K562 (cell line): ENCODE measurements around the gene RRAD. TPM values are rescaled to one million over a fixed set of nuclear protein-coding genes. Genes with fewer than 3 reads are reported as not detected.

Experiments used
- ATAC-seq: fragments of 200-7000 bp; cut with Tn5 transposase; 3 replicates; pipeline ENCODE4 v1.9.1; 2020; ENCODE audit warnings: moderate library complexity
- BruUV-seq: library from RNA; stranded (reverse); fragments of 400-500 nt; replicated peaks from 2 replicates; lab custom pipeline; 2021; lab: Mats Ljungman, UMichigan
- CTCF ChIA-PET: fragments of 300-600 bp; formaldehyde crosslinking; extraction: SDS; loops from one replicate; lab custom pipeline; 2021; ENCODE audit warnings: low intra/inter-chr PET ratio; lab: Yijun Ruan, JAX
- POLR2A ChIA-PET: fragments of 300-600, 350-650 bp; sonication (Branson Sonifier 250); formaldehyde crosslinking; extraction: SDS; loops from one replicate; lab custom pipeline; 2021; ENCODE audit warnings: antibody characterized with exemption, inconsistent platforms; lab: Yijun Ruan, JAX
- DNase-seq, 4 experiments: peaks; one replicate each; pipeline versions ENCODE4 v3.0.0 to v3.0.0-alpha.2; 2011 to 2018; ENCODE audit warnings: low spot score in 3 of 4, mixed read lengths in 3 of 4; ENCODE audit errors: extremely low read depth in 1 of 4
- FAIRE-seq: peaks from 2 replicates; lab custom pipeline; 2011; peaks lifted over from hg19 to GRCh38; lab: Jason Lieb, UNC
- H2AFZ ChIP-seq: 2 replicates; pipeline ENCODE4 v1.6.0; 2011; ENCODE audit warnings: low read depth, low read length, control low read depth, inconsistent platforms
- H3K27ac ChIP-seq: fragments of 200-600 bp; 3 replicates; pipeline ENCODE4 v1.8.0; 2011; ENCODE audit warnings: low read depth, mild to moderate bottlenecking, control low read depth, inconsistent platforms, low read length, moderate library complexity, mixed read lengths; ENCODE audit errors: extremely low read depth
- H3K27me3 ChIP-seq, 2 experiments: fragments of 300-600 bp in 1 of 2; 2 replicates in 1 of 2; 3 replicates in 1 of 2; pipeline versions ENCODE4 v1.6.0 to v1.8.0; 2011; ENCODE audit warnings: inconsistent platforms in 2 of 2, low read length in 2 of 2, mild to moderate bottlenecking in 1 of 2, mixed read lengths in 1 of 2, moderate library complexity in 1 of 2; ENCODE audit not compliant: control insufficient read depth in 2 of 2, insufficient read depth in 2 of 2
- H3K36me3 ChIP-seq: fragments of 300-600 bp; 3 replicates; pipeline ENCODE4 v1.8.0; 2011; ENCODE audit warnings: mild to moderate bottlenecking, low read length, inconsistent platforms; ENCODE audit not compliant: control insufficient read depth, insufficient read depth
- H3K4me1 ChIP-seq, 2 experiments: fragments of 200-600 bp in 1 of 2; replicated peaks in 1 of 2; 2 replicates in 1 of 2; 3 replicates in 1 of 2; pipeline versions ENCODE4 v1.5.1 to v1.8.0; 2011; ENCODE audit warnings: inconsistent platforms in 2 of 2, low read length in 2 of 2, mild to moderate bottlenecking in 1 of 2, mixed read lengths in 1 of 2, moderate library complexity in 1 of 2; ENCODE audit not compliant: control insufficient read depth in 2 of 2, insufficient read depth in 2 of 2
- H3K4me2 ChIP-seq: 2 replicates; pipeline ENCODE4 v1.6.1; 2011; ENCODE audit warnings: low read length, control low read depth, inconsistent platforms, mixed read lengths; ENCODE audit not compliant: insufficient read depth
- H3K4me3 ChIP-seq: fragments of 200-600 bp; sonication (generic), shearing (Covaris generic); 2 replicates; pipeline ENCODE4 v1.5.1; 2016; ENCODE audit warnings: control low read depth, inconsistent platforms
- H3K79me2 ChIP-seq: fragments of 200-600 bp; 3 replicates; pipeline ENCODE4 v1.8.0; 2011; ENCODE audit warnings: low read length, inconsistent platforms; ENCODE audit not compliant: control insufficient read depth, insufficient read depth
- H3K9ac ChIP-seq, 2 experiments: 2 replicates each; pipeline versions ENCODE4 v1.6.0 to v1.6.1; 2011; ENCODE audit warnings: low read depth in 2 of 2, low read length in 2 of 2, control low read depth in 1 of 2, inconsistent platforms in 1 of 2, mild to moderate bottlenecking in 1 of 2, mixed read lengths in 1 of 2; ENCODE audit not compliant: insufficient read depth in 1 of 2
- H3K9me1 ChIP-seq: one replicate; pipeline ENCODE4 v1.6.0; 2011; ENCODE audit warnings: inconsistent platforms, mild to moderate bottlenecking, low read length, moderate library complexity; ENCODE audit not compliant: control insufficient read depth, insufficient read depth
- H3K9me3 ChIP-seq: replicated peaks from 2 replicates; pipeline ENCODE4 v1.5.1; 2011; ENCODE audit warnings: low read depth, low read length, inconsistent platforms; ENCODE audit not compliant: control insufficient read depth, insufficient read depth
- H4K20me1 ChIP-seq: replicated peaks from 2 replicates; pipeline ENCODE4 v1.6.1; 2011; ENCODE audit warnings: low read length, inconsistent platforms, mixed read lengths; ENCODE audit not compliant: control insufficient read depth, insufficient read depth
- BCOR ChIP-seq: fragments of 450-650 bp; IDR thresholded peaks from 2 replicates; pipeline ENCODE4 v1.6.1; 2016
- CHD1 ChIP-seq: fragments of 200-600 bp; sonication (generic); IDR thresholded peaks from one replicate; pipeline ENCODE4 v1.6.1; 2012; ENCODE audit warnings: mild to moderate bottlenecking, moderate library complexity, low read length, inconsistent platforms
- ELF1 ChIP-seq: fragments of 200-800 bp; sonication (Bioruptor generic); IDR thresholded peaks from 2 replicates; pipeline ENCODE4 v1.6.1; 2016; ENCODE audit warnings: missing genetic modification characterization, missing compliant biosample characterization
- ETV6 ChIP-seq, 3 experiments: fragments of 150-350 bp in 1 of 3; sonication (generic) in 1 of 3; formaldehyde crosslinking in 1 of 3; IDR thresholded peaks; 2 replicates each; pipeline versions ENCODE4 v1.6.1 to v1.8.0; 2014 to 2022; ENCODE audit warnings: borderline replicate concordance in 2 of 3, low read depth in 2 of 3, antibody characterized with exemption in 1 of 3, low read length in 1 of 3, mild to moderate bottlenecking in 1 of 3, missing genetic modification reagents in 1 of 3
- FOXM1 ChIP-seq, 2 experiments: fragments of 450-650 bp in 1 of 2; sonication (generic) in 1 of 2; formaldehyde crosslinking in 1 of 2; IDR thresholded peaks; 2 replicates each; pipeline versions ENCODE4 v1.6.1 to v1.9.0; 2017 to 2022; ENCODE audit warnings: low read depth in 2 of 2, mild to moderate bottlenecking in 2 of 2, missing genetic modification reagents in 1 of 2, moderate library complexity in 1 of 2
- HCFC1 ChIP-seq: IDR thresholded peaks from 2 replicates; pipeline ENCODE4 v1.6.1; 2012; ENCODE audit warnings: low read depth, low read length, improper control_type of control experiment
- KDM1A ChIP-seq, 2 experiments: fragments of 450-650 bp; IDR thresholded peaks; 2 replicates each; pipeline ENCODE4 v1.6.1; 2016; ENCODE audit warnings: mild to moderate bottlenecking in 2 of 2
- NCOA4 ChIP-seq: fragments of 450-650 bp; IDR thresholded peaks from 2 replicates; pipeline ENCODE4 v1.6.1; 2018; ENCODE audit warnings: mild to moderate bottlenecking; ENCODE audit not compliant: partially characterized antibody
- PRPF4 ChIP-seq: fragments of 200-400 bp; formaldehyde crosslinking; IDR thresholded peaks from one replicate; pipeline ENCODE4 v1.6.1; 2017; ENCODE audit warnings: low read length, low read depth, mild to moderate bottlenecking; ENCODE audit not compliant: insufficient read depth, poor library complexity, severe bottlenecking
- RBM25 ChIP-seq: fragments of 200-400 bp; formaldehyde crosslinking; IDR thresholded peaks from 2 replicates; pipeline ENCODE4 v1.6.1; 2018; ENCODE audit warnings: low read length, low read depth, moderate library complexity; ENCODE audit not compliant: severe bottlenecking
- SMARCA5 ChIP-seq: fragments of 450-650 bp; IDR thresholded peaks from 2 replicates; pipeline ENCODE4 v1.6.1; 2016
- SUPT5H ChIP-seq: fragments of 450-650 bp; IDR thresholded peaks from 2 replicates; pipeline ENCODE4 v1.6.1; 2016
- ZNF224 ChIP-seq: sonication (generic); formaldehyde crosslinking; IDR thresholded peaks from 2 replicates; pipeline ENCODE4 v1.8.0; 2022; ENCODE audit warnings: mild to moderate bottlenecking, missing genetic modification reagents
- ZNF347 ChIP-seq: fragments of 450-650 bp; formaldehyde crosslinking; IDR thresholded peaks from 2 replicates; pipeline ENCODE4 v1.4.0; 2020; ENCODE audit warnings: low read depth, mild to moderate bottlenecking, moderate library complexity
- WGBS: fragments of 100-300 bp; shearing (Covaris generic); methylation state at CpG from one replicate; pipeline ENCODE4 v1.1.6; 2016; ENCODE audit warnings: low coverage, mixed read lengths; ENCODE audit not compliant: insufficient coverage; ENCODE audit errors: missing lambda C conversion rate; 5-methylcytosine and 5-hydroxymethylcytosine counted together
- in situ Hi-C: fragments of 300-500 bp; cut with MboI; formaldehyde crosslinking; loops from 4 replicates; pipeline ENCODE4 v1.15.0; 2018; ENCODE audit warnings: inconsistent platforms, mixed read lengths
- intact Hi-C: fragments of 100-400 bp; cut with micrococcal nuclease; formaldehyde crosslinking; loops from 2 replicates; pipeline ENCODE4 v1.14.2; 2022
- polyA plus RNA-seq, 8 experiments: library from polyadenylated mRNA; depleted of rRNA in 4 of 8; stranded (reverse) in 5 of 8; unstranded in 3 of 8; fragments of >200 nt; fragmentation: Nextera tagmentation in 2 of 8; fragmentation: Illumina TruSeq in 1 of 8; extraction: Ambion mirVana in 2 of 8; extraction: Trizol in 1 of 8; gene quantifications; 2 replicates each; pipeline versions ENCODE4 v1.2.1 to v1.2.3, GENCODE V29; 2011 to 2014; ENCODE audit warnings: inconsistent platforms in 1 of 8, missing spikeins in 1 of 8
- total RNA-seq, 7 experiments: library from RNA; depleted of rRNA in 6 of 7; stranded (reverse); fragments of >200 nt in 6 of 7; fragmentation: Illumina TruSeq in 2 of 7; extraction: Trizol in 2 of 7; gene quantifications; 2 replicates each; pipeline versions ENCODE4 v1.2.1 to v1.2.3, GENCODE V29; 2011 to 2021; ENCODE audit warnings: low replicate concordance in 1 of 7

The RRAD gene
- total and polyA plus RNA-seq, 9 of the 15 experiments (the other 6 are each of a cell fraction or from before 2014, with no cell fraction given): 0.09 to 0.20 (median 0.13) TPM; not detected in 5

DNA sequence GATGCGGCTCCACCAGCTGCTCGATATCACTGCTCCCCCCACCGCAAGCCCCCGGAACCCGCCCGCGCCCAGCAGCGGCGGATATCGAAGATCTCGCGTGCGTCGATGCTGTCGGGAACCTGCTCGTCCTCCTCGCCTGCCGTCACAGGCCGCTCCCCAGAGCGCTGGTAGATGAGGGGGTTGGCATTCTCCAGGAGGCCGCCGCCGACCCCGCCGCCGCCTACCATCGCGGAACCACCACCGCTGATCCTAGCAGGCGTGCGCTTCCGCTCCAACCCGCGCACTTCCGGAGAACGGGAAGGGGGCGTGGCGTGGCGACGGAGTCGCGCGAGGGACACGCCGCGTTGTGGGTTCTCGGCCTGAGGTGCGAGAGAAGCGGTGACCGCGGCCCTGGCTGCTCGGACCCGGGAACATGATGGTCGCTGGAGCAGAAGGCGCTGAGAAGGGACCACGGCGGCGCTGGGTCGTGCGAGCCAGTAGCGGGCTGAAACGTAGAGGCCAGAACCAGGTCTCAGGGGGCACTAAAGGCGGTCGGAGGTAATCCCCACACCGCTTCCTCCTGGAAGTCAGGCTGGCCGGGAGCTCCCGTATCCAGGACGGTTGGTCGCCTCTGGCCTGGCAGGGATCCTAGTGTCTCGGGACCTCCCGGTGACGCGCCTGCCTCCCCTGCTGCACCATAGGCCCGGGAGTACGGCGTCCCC is 9.0 kb upstream of the RRAD start, which contains the start of gene CIAO2B (continued):
- TF ChIP-seq ELF1: peak; percentile 96

DNA sequence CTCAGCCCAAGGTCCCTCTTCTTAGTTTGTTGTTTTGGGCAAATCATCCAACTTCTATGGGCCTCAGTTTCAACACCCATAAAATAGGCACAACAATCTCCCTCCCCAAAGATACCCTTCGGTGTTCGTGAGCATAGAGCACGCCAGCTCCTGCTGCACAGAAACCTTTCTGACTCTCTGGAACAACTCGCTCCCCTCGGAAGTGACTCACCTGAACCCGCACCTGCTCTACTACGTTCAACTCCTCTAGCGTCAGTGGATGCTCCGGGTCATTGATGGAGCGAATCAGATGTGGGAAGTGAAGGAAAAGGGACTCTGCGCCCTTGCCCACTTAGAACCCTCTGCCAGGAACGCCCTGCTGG is 8.4 kb upstream of the RRAD start:
- DNase-seq (peak in 1 of 4 experiments; percentile 37), ATAC-seq (peak; percentile 1; the same call in 2 of the 3 replicates), FAIRE-seq (peak; percentile 59)
- Histone ChIP-seq H3K9me3 (no peaks in the 10 kb centered on the region), H3K9ac (peak overlapping the region; percentile 98 to 100), H3K36me3 (peaks cover 43% of the 10 kb centered on the region; the same call in 2 of the 3 replicates), H3K27me3 (no peaks in the 10 kb centered on the region), H3K4me1 (peaks cover 21 to 47% of the 10 kb centered on the region in 2 experiments), H3K9me1 (peaks cover 4% of the 10 kb centered on the region), H2AFZ (peak overlapping the region; percentile 98), H3K79me2 (peaks cover 49% of the 10 kb centered on the region), H4K20me1 (peaks cover 10% of the 10 kb centered on the region; the same call in 1 of the 2 replicates), H3K27ac (peak overlapping the region; percentile 90), H3K4me3 (peak overlapping the region; percentile 99), H3K4me2 (peak overlapping the region; percentile 100)
- POLR2A ChIA-PET: interaction anchor here (0.8 to 2.8 kb wide), 5 partner anchors 12 to 59 kb away, joined by 3 to 11 read pairs (median 3); partner anchors contain the start of gene CES3
- CTCF ChIA-PET: no interaction called here
- TF ChIP-seq SMARCA5: peak; percentile 64; the same call in 1 of the 2 replicates
- TF ChIP-seq HCFC1: 0 out of 2 replicates have a peak, but pooled peaks have one; percentile 19
- no peak for TF ChIP-seq ETV6 (IDR thresholded peaks at IDR 0.05; ENCODE audit: borderline replicate concordance in 1 of 2, low read depth in 2 of 2, low read length in 1 of 2)
- TF ChIP-seq ETV6 (CRISPR knock-in tag; IDR thresholded peaks at IDR 0.05; ENCODE audit: borderline replicate concordance): peak; percentile 62; the same call in 1 of the 2 replicates
- TF ChIP-seq ZNF224 (CRISPR knock-in tag): no peak
- peak in 1 of 2 experiments; percentile 78; a peak in 3 of 4 replicates for TF ChIP-seq KDM1A (IDR thresholded peaks at IDR 0.05)
- TF ChIP-seq RBM25: peak; percentile 89
- no peak for TF ChIP-seq SUPT5H
- no peak for TF ChIP-seq PRPF4
- peak; percentile 69 for TF ChIP-seq CHD1
- no peak for TF ChIP-seq ZNF347
- TF ChIP-seq BCOR: peak; percentile 71; the same call in 1 of the 2 replicates
- TF ChIP-seq FOXM1 (IDR thresholded peaks at IDR 0.05; ENCODE audit: low read depth): no peak
- 0 out of 2 replicates have a peak, but pooled peaks have one; percentile 14 for TF ChIP-seq FOXM1 (CRISPR knock-in tag; IDR thresholded peaks at IDR 0.05; ENCODE audit: low read depth)
- no peak for TF ChIP-seq NCOA4
- WGBS: 2% methylated on average over 11 of the region's 12 CpGs
- BruUV-seq: no TSS peak
- intact Hi-C loops (no loop called here), in situ Hi-C loops (loop anchor here (5.0 kb wide), 1 partner anchor 36 kb away; no protein-coding TSS in a partner anchor)
